Measurements from ENCODE around the gene MFSD1.

Gene MFSD1

DNA sequence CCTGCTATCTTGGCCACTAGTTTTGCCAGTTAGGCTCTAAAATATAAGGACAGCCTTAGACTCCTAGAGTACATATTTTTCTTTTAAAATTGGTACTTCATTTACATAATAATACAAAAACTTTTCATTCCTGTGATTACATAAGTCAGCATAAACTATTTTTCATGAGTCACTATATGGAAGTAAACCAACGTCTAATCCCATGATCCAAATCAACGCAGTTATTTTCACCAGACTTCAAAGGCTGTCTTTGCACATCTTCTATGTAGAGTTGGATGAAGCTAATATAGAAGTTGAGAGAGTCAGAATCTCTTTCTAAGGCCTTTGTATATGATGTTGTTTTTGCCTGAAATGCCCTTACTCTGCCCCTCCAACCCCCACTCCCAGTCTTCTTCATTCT is 7.6 kb upstream of the MFSD1 start:
- ATAC-seq (ENCODE audit: low read depth) (no peak), DNase-seq (ENCODE audit: low spot score) (no peak)
- Histone ChIP-seq H3K27me3 (ENCODE audit: insufficient read depth, poor library complexity, severe bottlenecking) (no peaks in the 10 kb centered on the region), H3K36me3 (ENCODE audit: low read depth) (no peaks in the 10 kb centered on the region), H3K9me3 (ENCODE audit: severe bottlenecking) (peaks cover 5% of the 10 kb centered on the region), H3K4me1 (ENCODE audit: insufficient read depth, poor library complexity, severe bottlenecking) (peaks cover 19% of the 10 kb centered on the region), H3K4me3 (ENCODE audit: severe bottlenecking) (no peak overlapping the region), H3K27ac (ENCODE audit: poor library complexity, severe bottlenecking) (no peak overlapping the region)
- TF ChIP-seq, protein P1, sequence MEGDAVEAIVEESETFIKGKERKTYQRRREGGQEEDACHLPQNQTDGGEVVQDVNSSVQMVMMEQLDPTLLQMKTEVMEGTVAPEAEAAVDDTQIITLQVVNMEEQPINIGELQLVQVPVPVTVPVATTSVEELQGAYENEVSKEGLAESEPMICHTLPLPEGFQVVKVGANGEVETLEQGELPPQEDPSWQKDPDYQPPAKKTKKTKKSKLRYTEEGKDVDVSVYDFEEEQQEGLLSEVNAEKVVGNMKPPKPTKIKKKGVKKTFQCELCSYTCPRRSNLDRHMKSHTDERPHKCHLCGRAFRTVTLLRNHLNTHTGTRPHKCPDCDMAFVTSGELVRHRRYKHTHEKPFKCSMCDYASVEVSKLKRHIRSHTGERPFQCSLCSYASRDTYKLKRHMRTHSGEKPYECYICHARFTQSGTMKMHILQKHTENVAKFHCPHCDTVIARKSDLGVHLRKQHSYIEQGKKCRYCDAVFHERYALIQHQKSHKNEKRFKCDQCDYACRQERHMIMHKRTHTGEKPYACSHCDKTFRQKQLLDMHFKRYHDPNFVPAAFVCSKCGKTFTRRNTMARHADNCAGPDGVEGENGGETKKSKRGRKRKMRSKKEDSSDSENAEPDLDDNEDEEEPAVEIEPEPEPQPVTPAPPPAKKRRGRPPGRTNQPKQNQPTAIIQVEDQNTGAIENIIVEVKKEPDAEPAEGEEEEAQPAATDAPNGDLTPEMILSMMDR (IDR thresholded peaks at IDR 0.05; ENCODE audit: poor library complexity, severe bottlenecking), result no peak

DNA sequence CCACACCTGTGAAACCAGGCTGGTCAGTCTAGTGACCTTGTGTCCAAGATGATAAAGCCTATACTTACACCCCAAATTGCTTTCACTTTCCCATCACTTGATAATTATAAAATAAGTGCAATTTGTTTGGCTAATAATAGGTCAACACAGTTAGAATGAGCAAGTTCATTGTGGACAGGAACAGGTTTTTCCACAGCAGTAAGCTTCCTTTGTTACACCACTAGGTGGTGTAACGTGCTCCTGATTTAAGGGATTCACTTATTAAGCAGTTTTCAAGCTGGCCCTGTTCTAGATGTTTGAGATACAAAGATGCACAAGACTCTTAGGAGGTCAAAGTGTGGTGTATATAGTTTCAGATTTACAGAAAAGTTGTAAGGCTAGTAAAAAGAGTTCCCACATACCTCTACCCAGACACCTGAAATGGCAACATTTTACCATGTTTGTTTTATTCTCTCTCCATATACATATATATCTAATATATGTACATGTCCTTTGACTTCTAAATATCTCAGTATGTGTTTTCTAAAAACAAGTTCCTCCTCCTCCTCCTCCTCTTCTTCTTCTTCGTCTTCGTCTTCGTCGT is 6.8 kb upstream of the MFSD1 start:
- no peaks in the 10 kb centered on the region for H3K36me3 ChIP-seq (ENCODE audit: low read depth)
- TF ChIP-seq, protein P1 (IDR thresholded peaks at IDR 0.05; ENCODE audit: poor library complexity, severe bottlenecking), result peak; percentile 46
- H3K9me3 ChIP-seq (ENCODE audit: severe bottlenecking), result peaks cover 5% of the 10 kb centered on the region
- ATAC-seq (ENCODE audit: low read depth), result no peak
- H3K4me3 ChIP-seq (ENCODE audit: severe bottlenecking), result no peak overlapping the region
- H3K4me1 ChIP-seq (ENCODE audit: insufficient read depth, poor library complexity, severe bottlenecking), result peaks cover 19% of the 10 kb centered on the region
- no peak overlapping the region for H3K27ac ChIP-seq (ENCODE audit: poor library complexity, severe bottlenecking)
- DNase-seq (ENCODE audit: low spot score), result no peak
- H3K27me3 ChIP-seq (ENCODE audit: insufficient read depth, poor library complexity, severe bottlenecking), result no peaks in the 10 kb centered on the region

DNA sequence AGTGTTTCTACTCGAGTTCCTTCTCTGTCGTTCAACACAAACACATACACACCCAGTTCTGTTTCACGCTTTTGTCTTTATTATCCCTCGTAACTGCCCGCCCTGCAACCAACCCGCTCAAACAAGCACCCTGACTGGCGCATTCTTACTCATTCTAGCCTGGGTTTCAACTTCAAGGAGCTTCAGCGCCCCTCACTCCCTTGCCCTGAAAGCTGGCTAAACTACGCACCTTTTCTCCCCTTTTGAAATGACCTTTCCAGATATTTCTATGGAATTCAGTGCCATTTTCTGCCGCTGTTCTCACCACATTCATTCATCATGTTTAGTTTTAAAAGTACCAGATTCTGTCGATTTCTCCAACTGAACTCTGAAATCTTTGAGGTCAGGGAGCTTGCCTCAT is 653 bp upstream of the MFSD1 start:
- Histone ChIP-seq H3K4me3 (ENCODE audit: severe bottlenecking) (peak overlapping the region; percentile 67), H3K9me3 (ENCODE audit: severe bottlenecking) (no peaks in the 10 kb centered on the region), H3K27me3 (ENCODE audit: insufficient read depth, poor library complexity, severe bottlenecking) (no peaks in the 10 kb centered on the region), H3K27ac (ENCODE audit: poor library complexity, severe bottlenecking) (peak overlapping the region; percentile 18), H3K4me1 (ENCODE audit: insufficient read depth, poor library complexity, severe bottlenecking) (peaks cover 7% of the 10 kb centered on the region), H3K36me3 (ENCODE audit: low read depth) (no peaks in the 10 kb centered on the region)
- 0 out of 3 replicates have a peak, but pooled peaks have one; percentile 13 for ATAC-seq (ENCODE audit: low read depth)
- DNase-seq (ENCODE audit: low spot score), result no peak
- TF ChIP-seq, protein P1 (IDR thresholded peaks at IDR 0.05; ENCODE audit: poor library complexity, severe bottlenecking), result no peak

DNA sequence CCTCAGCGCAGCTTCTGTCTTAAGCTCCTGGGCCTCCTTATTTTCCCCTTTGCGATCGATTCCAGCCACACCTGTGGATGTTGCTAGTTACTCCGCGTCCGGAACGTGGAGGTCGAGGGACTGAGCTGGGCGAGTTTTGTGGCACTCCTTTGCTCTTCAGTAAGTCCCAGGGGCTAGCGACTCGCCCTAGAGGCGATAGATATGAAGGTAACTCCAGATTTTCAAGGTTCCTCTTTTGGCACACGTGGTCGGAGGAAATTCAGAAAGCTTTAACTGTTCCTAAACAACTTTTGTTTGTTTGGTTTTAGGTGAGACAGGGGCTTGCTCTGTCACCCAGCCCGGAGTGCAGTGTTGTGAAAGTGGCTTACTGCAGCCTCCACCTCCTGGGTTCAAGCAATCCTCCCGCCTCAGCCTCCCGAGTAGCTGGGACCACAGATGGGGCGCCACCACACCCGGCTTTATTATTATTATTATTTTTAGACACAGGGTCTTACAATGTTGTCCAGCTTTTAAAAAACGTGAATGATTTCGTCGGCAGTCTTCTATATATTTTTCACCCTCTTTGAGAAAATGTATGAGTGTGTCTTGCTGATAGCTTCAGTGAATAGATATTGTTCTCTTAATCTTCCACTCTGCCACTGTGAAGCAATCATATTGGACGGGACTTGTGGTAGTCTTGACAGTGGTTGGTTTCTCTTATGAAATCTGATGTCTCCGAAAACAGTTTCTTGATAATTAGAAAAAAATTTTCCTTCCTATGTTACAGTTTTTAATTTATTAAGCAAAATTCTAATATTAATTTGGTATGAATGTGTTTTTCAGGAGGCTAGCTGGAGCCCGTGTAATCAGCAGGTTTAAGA is 785 bp downstream of the MFSD1 start:
- Histone ChIP-seq H3K36me3 (ENCODE audit: low read depth) (peaks cover 8% of the 10 kb centered on the region), H3K4me1 (ENCODE audit: insufficient read depth, poor library complexity, severe bottlenecking) (peaks cover 7% of the 10 kb centered on the region), H3K27ac (ENCODE audit: poor library complexity, severe bottlenecking) (peak overlapping the region; percentile 18), H3K4me3 (ENCODE audit: severe bottlenecking) (peak overlapping the region; percentile 67), H3K9me3 (ENCODE audit: severe bottlenecking) (no peaks in the 10 kb centered on the region), H3K27me3 (ENCODE audit: insufficient read depth, poor library complexity, severe bottlenecking) (no peaks in the 10 kb centered on the region)
- ATAC-seq (ENCODE audit: low read depth) (peak; percentile 24; the same call in 2 of the 3 replicates), DNase-seq (ENCODE audit: low spot score) (no peak)
- TF ChIP-seq, protein P1 (IDR thresholded peaks at IDR 0.05; ENCODE audit: poor library complexity, severe bottlenecking), result no peak
